GM13977 (cell line): ENCODE data around the gene TSHZ1.

ENCODE experiments used
- DNase-seq: peaks from one replicate; pipeline ENCODE4 v3.0.0; 2012; ENCODE audit warnings: low spot score
- CTCF ChIP-seq: IDR thresholded peaks from 2 replicates; pipeline ENCODE4 v1.5.1; 2012; ENCODE audit warnings: mild to moderate bottlenecking, control low read depth; ENCODE audit not compliant: insufficient read depth; ENCODE audit errors: extremely low read depth, missing control alignments
- in situ Hi-C: fragments of 300-500 bp; cut with MboI; formaldehyde crosslinking; loops from one replicate; pipeline ENCODE4 v1.12.0; 2022; ENCODE audit warnings: low sequenced_read_pairs, low pct_unique_long_range_greater_than_20kb, mixed read lengths, inconsistent platforms; ENCODE audit not compliant: unreplicated experiment

TSHZ1 gene

GRCh38 chr18:75215663-75216062 lies 5.1 kb downstream of the TSHZ1 start:
- in situ Hi-C loops, result no loop called here
- no peak for TF ChIP-seq CTCF
- no peak for DNase-seq

- in situ Hi-C loops, result no loop called here
- no peak for DNase-seq
- no peak for TF ChIP-seq CTCF
These were observed 5.8 kb downstream of the TSHZ1 start for GRCh38 chr18:75216212-75216910.

- TF ChIP-seq CTCF, result no peak
- DNase-seq, result no peak
- in situ Hi-C loops, result no loop called here
These were observed 6.5 kb downstream of the TSHZ1 start for GRCh38 chr18:75216911-75217689.

GRCh38 chr18:75218065-75218923 lies 7.7 kb downstream of the TSHZ1 start:
- TF ChIP-seq CTCF, result no peak
- no peak for DNase-seq

GRCh38 chr18:75219745-75220375 lies 9.3 kb downstream of the TSHZ1 start:
- DNase-seq, result no peak
- TF ChIP-seq CTCF, result no peak
- in situ Hi-C loops, result no loop called here

More at GRCh38 chr18:75218065-75218923, 7.7 kb downstream of the TSHZ1 start:
- in situ Hi-C loops, result no loop called here
